ENCODE measurements around the gene TCF25. TPM values are rescaled to one million over a fixed set of nuclear protein-coding genes. Genes with fewer than 3 reads are reported as not detected.
"Not testable (repeated sequence)": the region's sequence is repeated elsewhere in the genome, so short reads cannot be mapped to it uniquely, and the experiment has no call there.

The TCF25 gene
- total RNA-seq, 1 donor from 2014 or later = 149 TPM

GRCh38 chr16:89870440-89870839, 3.0 kb upstream of the TCF25 start:
- TF ChIP-seq CTCF (IDR thresholded peaks at IDR 0.05; ENCODE audit: insufficient read depth, low read length, poor library complexity, severe bottlenecking) = no peak
- no peak for DNase-seq (ENCODE audit: low read depth)
- H3K27me3 ChIP-seq (ENCODE audit: control insufficient read depth, insufficient read depth, low read length) = no peaks in the 10 kb centered on the region
- H3K36me3 ChIP-seq (ENCODE audit: control insufficient read depth, insufficient read depth, low read length) = no peaks in the 10 kb centered on the region
- H3K4me3 ChIP-seq (ENCODE audit: low read depth, low read length) = no peak overlapping the region

- TF ChIP-seq CTCF (IDR thresholded peaks at IDR 0.05; ENCODE audit: insufficient read depth, low read length, poor library complexity, severe bottlenecking) = no peak
- Histone ChIP-seq H3K27me3 (ENCODE audit: control insufficient read depth, insufficient read depth, low read length) (no peaks in the 10 kb centered on the region), H3K36me3 (ENCODE audit: control insufficient read depth, insufficient read depth, low read length) (no peaks in the 10 kb centered on the region), H3K4me3 (ENCODE audit: low read depth, low read length) (no peak overlapping the region)
- no peak for DNase-seq (ENCODE audit: low read depth)
Measured at GRCh38 chr16:89871895-89872294, 1.5 kb upstream of the TCF25 start.

- peaks cover 2% of the 10 kb centered on the region for H3K36me3 ChIP-seq (ENCODE audit: control insufficient read depth, insufficient read depth, low read length)
- DNase-seq (ENCODE audit: low read depth) = no peak
- peak overlapping the region; percentile 70 for H3K4me3 ChIP-seq (ENCODE audit: low read depth, low read length)
- no peaks in the 10 kb centered on the region for H3K27me3 ChIP-seq (ENCODE audit: control insufficient read depth, insufficient read depth, low read length)
- TF ChIP-seq CTCF (IDR thresholded peaks at IDR 0.05; ENCODE audit: insufficient read depth, low read length, poor library complexity, severe bottlenecking) = no peak
Measured at GRCh38 chr16:89873972-89874689, 739 bp downstream of the TCF25 start.

GRCh38 chr16:89879123-89879522, 5.7 kb downstream of the TCF25 start:
- not testable (repeated sequence) for H3K27me3 ChIP-seq (ENCODE audit: control insufficient read depth, insufficient read depth, low read length); H3K36me3 ChIP-seq (ENCODE audit: control insufficient read depth, insufficient read depth, low read length); DNase-seq (ENCODE audit: low read depth); H3K4me3 ChIP-seq (ENCODE audit: low read depth, low read length)

- DNase-seq (ENCODE audit: low read depth) = no peak
- Histone ChIP-seq H3K27me3 (ENCODE audit: control insufficient read depth, insufficient read depth, low read length) (no peaks in the 10 kb centered on the region), H3K36me3 (ENCODE audit: control insufficient read depth, insufficient read depth, low read length) (peaks cover 6% of the 10 kb centered on the region), H3K4me3 (ENCODE audit: low read depth, low read length) (no peak overlapping the region)
- TF ChIP-seq CTCF (IDR thresholded peaks at IDR 0.05; ENCODE audit: insufficient read depth, low read length, poor library complexity, severe bottlenecking) = no peak
Measured at GRCh38 chr16:89880477-89881367, 7.3 kb downstream of the TCF25 start.

- DNase-seq (ENCODE audit: low read depth) = no peak
- no peak for TF ChIP-seq CTCF (IDR thresholded peaks at IDR 0.05; ENCODE audit: insufficient read depth, low read length, poor library complexity, severe bottlenecking)
- Histone ChIP-seq H3K27me3 (ENCODE audit: control insufficient read depth, insufficient read depth, low read length) (no peaks in the 10 kb centered on the region), H3K4me3 (ENCODE audit: low read depth, low read length) (no peak overlapping the region), H3K36me3 (ENCODE audit: control insufficient read depth, insufficient read depth, low read length) (peaks cover 6% of the 10 kb centered on the region)
Measured at GRCh38 chr16:89881368-89881730, 8.0 kb downstream of the TCF25 start.
